RWPE2 (cell line): Measurements from ENCODE around the gene LIMS2.

Experiments
- ATAC-seq: fragments of 200-7000 bp; cut with Tn5 transposase; 3 replicates; pipeline ENCODE4 v1.9.1; 2021; ENCODE audit warnings: low read depth
- DNase-seq: peaks from one replicate; pipeline ENCODE4 v3.0.0-alpha.2; 2020; ENCODE audit warnings: low spot score
- H3K27ac ChIP-seq: fragments of 450-650 bp; 2 replicates; pipeline ENCODE4 v1.5.1; 2017; ENCODE audit warnings: mild to moderate bottlenecking; ENCODE audit not compliant: poor library complexity, severe bottlenecking
- H3K27me3 ChIP-seq: fragments of 250-450 bp; sonication (Bioruptor Pico); 2 replicates; pipeline ENCODE4 v1.5.1; 2021; ENCODE audit warnings: mild to moderate bottlenecking, moderate library complexity; ENCODE audit not compliant: insufficient read depth, poor library complexity, severe bottlenecking
- H3K36me3 ChIP-seq: fragments of 250-450 bp; sonication (Bioruptor Pico); 2 replicates; pipeline ENCODE4 v1.5.1; 2020; ENCODE audit warnings: low read depth, mild to moderate bottlenecking, moderate library complexity
- H3K4me1 ChIP-seq: fragments of 250-450 bp; sonication (Bioruptor Pico); 2 replicates; pipeline ENCODE4 v1.5.1; 2021; ENCODE audit warnings: mild to moderate bottlenecking, moderate library complexity; ENCODE audit not compliant: insufficient read depth, poor library complexity, severe bottlenecking
- H3K4me3 ChIP-seq: fragments of 250-450 bp; sonication (Bioruptor Pico); 2 replicates; pipeline ENCODE4 v1.5.1; 2021; ENCODE audit warnings: mild to moderate bottlenecking, moderate library complexity; ENCODE audit not compliant: severe bottlenecking
- H3K9me3 ChIP-seq: fragments of 250-450 bp; sonication (Bioruptor Pico); 2 replicates; pipeline ENCODE4 v1.5.1; 2021; ENCODE audit warnings: mild to moderate bottlenecking, moderate library complexity; ENCODE audit not compliant: severe bottlenecking
- TF ChIP-seq, protein P1 (sequence below): fragments of 450-650 bp; IDR thresholded peaks from one replicate; pipeline ENCODE4 v1.5.1; 2017; ENCODE audit warnings: mild to moderate bottlenecking, moderate library complexity; ENCODE audit not compliant: poor library complexity, severe bottlenecking

The LIMS2 gene

DNA sequence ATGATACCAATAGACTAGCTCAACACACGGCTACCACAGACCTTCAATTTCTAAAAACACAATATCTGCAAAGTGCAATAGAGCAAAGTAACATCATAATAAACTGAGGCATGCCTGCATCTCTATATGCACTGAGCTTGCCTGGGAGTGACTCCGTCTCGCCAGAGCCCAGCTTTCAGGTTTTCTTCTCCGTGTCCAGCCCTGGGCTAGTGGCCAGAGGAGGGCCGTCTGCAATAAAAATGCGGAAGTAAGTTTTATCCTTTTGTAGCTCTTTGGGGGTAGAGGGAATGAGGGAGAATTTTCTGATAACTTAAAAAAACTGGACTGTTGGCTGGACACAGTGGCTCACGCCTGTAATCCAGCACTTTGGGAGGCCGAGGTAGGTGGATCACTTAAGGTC is 70.3 kb downstream of the LIMS2 start:
- TF ChIP-seq, protein P1, sequence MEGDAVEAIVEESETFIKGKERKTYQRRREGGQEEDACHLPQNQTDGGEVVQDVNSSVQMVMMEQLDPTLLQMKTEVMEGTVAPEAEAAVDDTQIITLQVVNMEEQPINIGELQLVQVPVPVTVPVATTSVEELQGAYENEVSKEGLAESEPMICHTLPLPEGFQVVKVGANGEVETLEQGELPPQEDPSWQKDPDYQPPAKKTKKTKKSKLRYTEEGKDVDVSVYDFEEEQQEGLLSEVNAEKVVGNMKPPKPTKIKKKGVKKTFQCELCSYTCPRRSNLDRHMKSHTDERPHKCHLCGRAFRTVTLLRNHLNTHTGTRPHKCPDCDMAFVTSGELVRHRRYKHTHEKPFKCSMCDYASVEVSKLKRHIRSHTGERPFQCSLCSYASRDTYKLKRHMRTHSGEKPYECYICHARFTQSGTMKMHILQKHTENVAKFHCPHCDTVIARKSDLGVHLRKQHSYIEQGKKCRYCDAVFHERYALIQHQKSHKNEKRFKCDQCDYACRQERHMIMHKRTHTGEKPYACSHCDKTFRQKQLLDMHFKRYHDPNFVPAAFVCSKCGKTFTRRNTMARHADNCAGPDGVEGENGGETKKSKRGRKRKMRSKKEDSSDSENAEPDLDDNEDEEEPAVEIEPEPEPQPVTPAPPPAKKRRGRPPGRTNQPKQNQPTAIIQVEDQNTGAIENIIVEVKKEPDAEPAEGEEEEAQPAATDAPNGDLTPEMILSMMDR: no peak
- H3K4me3 ChIP-seq: no peak overlapping the region
- no peak for DNase-seq
- H3K9me3 ChIP-seq: no peaks in the 10 kb centered on the region
- H3K36me3 ChIP-seq: no peaks in the 10 kb centered on the region
- no peak for ATAC-seq
- no peak overlapping the region for H3K27ac ChIP-seq
- no peaks in the 10 kb centered on the region for H3K4me1 ChIP-seq
- H3K27me3 ChIP-seq: no peaks in the 10 kb centered on the region

DNA sequence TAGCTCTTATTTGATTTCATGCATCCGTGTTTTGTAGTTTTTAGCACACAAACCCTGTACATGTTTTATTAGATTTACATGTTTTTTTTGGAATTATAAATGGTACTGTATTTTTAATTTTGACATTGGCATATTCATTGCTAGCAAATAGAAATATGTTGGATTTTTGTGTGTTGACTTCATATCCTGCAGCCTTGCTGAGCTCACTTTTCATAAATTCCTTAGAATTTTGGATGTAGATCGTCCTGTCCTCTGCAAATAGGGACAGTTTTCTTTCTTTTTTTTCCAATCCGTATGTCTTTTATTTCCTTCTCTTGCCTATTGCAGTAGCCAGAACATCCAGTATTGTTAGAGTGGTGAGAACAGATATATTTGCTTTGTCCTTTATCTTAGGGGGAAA is 76.1 kb downstream of the LIMS2 start:
- DNase-seq (no peak), ATAC-seq (no peak)
- no peaks in the 10 kb centered on the region for H3K27me3 ChIP-seq
- H3K36me3 ChIP-seq: no peaks in the 10 kb centered on the region
- H3K27ac ChIP-seq: no peak overlapping the region
- H3K9me3 ChIP-seq: no peaks in the 10 kb centered on the region
- no peaks in the 10 kb centered on the region for H3K4me1 ChIP-seq
- TF ChIP-seq, protein P1: no peak
- no peak overlapping the region for H3K4me3 ChIP-seq

DNA sequence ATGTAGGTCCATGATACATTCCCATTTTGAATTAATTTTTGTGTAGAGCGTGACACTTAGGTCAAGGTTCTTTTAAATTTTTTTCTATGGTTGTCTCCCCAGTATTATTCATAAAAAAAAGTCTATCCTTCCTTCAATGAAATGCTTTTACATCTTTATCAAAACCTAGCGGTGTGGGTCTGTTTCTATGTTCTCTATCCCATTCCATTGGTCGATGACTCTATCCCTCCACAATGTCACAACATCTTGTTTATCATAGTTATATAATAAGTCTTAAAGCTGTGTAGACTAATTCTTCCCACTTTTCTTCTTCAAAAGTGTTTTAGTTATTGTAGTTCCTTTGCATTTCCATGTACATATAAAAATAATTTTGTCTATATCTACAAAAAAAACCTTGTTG is 76.6 kb downstream of the LIMS2 start:
- DNase-seq: no peak
- no peak for ATAC-seq
- no peaks in the 10 kb centered on the region for H3K4me1 ChIP-seq
- H3K27me3 ChIP-seq: no peaks in the 10 kb centered on the region
- H3K9me3 ChIP-seq: no peaks in the 10 kb centered on the region
- H3K4me3 ChIP-seq: no peak overlapping the region
- H3K27ac ChIP-seq: no peak overlapping the region
- TF ChIP-seq, protein P1: no peak
- H3K36me3 ChIP-seq: no peaks in the 10 kb centered on the region

DNA sequence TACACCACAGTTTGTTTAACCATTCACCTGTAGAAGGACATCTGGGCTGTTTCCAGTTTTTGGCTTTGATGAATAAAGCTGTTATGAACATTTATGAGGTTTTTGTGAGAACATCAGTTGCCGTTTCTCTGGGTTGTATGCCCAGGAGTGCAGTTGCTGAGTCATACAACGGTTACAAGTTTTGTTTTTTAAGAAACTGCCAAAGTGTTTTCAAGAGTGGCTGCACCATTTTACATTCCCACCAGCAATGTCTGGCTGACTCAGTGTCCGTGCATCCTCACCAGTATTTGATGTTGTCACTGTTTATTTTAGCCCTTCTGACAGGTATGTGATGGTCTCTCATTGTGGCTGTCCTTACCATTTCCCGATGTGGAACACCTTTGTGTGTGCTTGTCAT is 77.3 kb downstream of the LIMS2 start:
- TF ChIP-seq, protein P1: no peak
- no peaks in the 10 kb centered on the region for H3K4me1 ChIP-seq
- DNase-seq: no peak
- no peaks in the 10 kb centered on the region for H3K36me3 ChIP-seq
- H3K4me3 ChIP-seq: no peak overlapping the region
- peak overlapping the region; percentile 4 for H3K27ac ChIP-seq
- H3K9me3 ChIP-seq: no peaks in the 10 kb centered on the region
- peak; percentile 56; the same call in 1 of the 3 replicates for ATAC-seq
- H3K27me3 ChIP-seq: no peaks in the 10 kb centered on the region

DNA sequence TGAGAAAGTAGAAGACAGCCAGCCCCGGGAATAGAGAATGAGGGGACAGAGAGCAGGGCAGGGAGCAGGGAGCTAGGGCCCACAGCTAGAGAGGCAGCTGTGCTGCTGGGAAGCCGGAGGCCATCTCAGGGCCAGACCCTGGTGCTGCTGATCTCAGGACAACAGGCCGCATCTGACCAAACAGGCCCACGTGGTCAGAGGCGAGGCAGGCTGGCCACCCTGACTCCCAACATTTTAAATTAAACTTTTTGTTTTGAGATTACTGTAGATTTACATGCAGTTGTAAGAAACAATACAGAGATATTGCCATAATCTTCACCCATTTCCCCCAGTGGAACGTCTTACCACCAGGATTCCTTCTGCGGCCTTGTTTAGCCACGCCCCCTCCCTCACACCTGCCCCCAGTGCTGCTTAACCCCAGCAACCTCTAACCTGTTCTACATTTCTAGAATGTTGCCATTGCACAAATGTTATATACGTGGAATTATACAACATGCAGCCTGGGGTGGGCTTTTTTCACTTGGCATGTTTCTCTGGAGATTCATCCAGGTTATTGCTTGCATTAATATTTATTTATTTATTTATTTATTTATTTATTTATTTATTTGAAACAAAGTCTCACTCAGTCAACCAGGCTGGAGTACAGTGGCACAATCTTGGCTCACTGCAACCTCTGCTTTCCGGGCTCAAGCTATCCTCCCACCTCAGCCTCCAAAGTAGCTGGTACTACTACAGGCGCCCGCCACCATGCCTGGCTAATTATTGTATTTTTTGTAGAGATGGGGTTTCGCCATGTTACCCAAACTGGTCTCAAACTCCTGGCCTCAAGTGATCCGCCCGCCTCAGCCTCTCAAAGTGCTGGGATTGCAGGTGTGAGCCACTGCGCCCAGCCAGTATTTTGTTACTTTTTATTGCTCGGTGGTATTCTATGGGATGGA is 78.0 kb downstream of the LIMS2 start:
- Histone ChIP-seq H3K4me1 (no peaks in the 10 kb centered on the region), H3K27ac (peak overlapping the region; percentile 4), H3K4me3 (no peak overlapping the region), H3K9me3 (no peaks in the 10 kb centered on the region), H3K36me3 (no peaks in the 10 kb centered on the region), H3K27me3 (no peaks in the 10 kb centered on the region)
- TF ChIP-seq, protein P1: no peak
- ATAC-seq: no peak
- DNase-seq: no peak
